Measurements from ENCODE around the gene EFEMP2. TPM values are rescaled to one million over a fixed set of nuclear protein-coding genes. Genes with fewer than 3 reads are reported as not detected.

EFEMP2 gene
- total RNA-seq, 5 donors from 2014 or later (not counting 1 experiment from before 2014, with no cell fraction given): 7.0 to 14.1 (median 10.2) TPM

DNA sequence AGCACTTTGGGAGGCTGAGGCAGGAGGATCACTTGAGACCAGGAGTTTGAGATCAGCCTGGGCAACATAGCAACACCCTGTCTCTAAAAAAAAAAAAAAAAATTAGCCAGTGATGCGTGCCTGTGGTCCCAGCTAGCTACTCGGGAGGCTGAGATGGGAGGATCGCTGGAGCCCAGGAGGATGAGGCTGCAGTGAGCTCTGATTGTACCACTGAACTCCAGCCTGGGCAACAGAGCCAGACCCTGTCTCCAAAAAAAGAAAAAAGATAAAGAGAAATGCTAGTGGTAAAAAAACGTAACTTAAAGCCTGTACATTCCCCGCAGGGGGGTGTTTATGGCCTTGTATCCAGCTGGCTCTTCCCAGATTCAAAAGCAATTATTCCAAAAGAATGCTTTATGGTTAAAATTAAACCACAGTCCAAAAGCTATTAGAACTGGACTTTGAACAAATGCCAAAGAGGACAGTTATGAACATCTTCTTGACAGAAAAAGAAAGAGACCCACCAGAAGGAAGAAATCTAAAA, 55.2 kb downstream of the EFEMP2 start:
- CTCF ChIA-PET: interaction anchor here (0.5 to 3.0 kb wide), 22 partner anchors 9 to 707 kb away, joined by 3 to 20 read pairs (median 5); partner anchors contain the start of genes AP5B1 (in 1 of the 2), FIBP (in 1 of the 2) and KAT5 (in 1 of the 2)
- 80% methylated on average over 1 of the region's 5 CpGs for WGBS (ENCODE audit: insufficient coverage)
- peak overlapping the region; percentile 72 to 82 (median 81) for H3K4me3 Mint-ChIP-seq
- H3K27me3 Mint-ChIP-seq: no peaks in the 10 kb centered on the region
- H3K27ac Mint-ChIP-seq: peak overlapping the region; percentile 35 to 66
- Histone ChIP-seq H3K4me3 (ENCODE audit: control insufficient read depth in 1 of 2, extremely low read depth in 1 of 2, low read length in 1 of 2) (peak overlapping the region; percentile 46 to 71), H3K27ac (ENCODE audit: low read length) (peak overlapping the region; percentile 51), H3K4me1 (ENCODE audit: control insufficient read depth in 1 of 2, extremely low read depth in 1 of 2, insufficient read depth in 2 of 2, low read length in 2 of 2) (peaks cover 2 to 15% of the 10 kb centered on the region in 2 experiments), H3K9me3 (no peaks in the 10 kb centered on the region), H3K27me3 (replicated peaks in 1 of 2; ENCODE audit: control insufficient read depth in 2 of 2, extremely low read depth in 1 of 2, insufficient read depth in 2 of 2, low read length in 1 of 2) (peaks cover 0 to 4% of the 10 kb centered on the region in 2 experiments), H3K36me3 (ENCODE audit: control insufficient read depth in 2 of 2, extremely low read depth in 1 of 2, insufficient read depth in 1 of 2, low read length in 1 of 2) (no peaks in the 10 kb centered on the region)
- H3K36me3 Mint-ChIP-seq: no peaks in the 10 kb centered on the region
- peaks cover 12 to 17% (median 16%) of the 10 kb centered on the region in 3 donors for H3K4me1 Mint-ChIP-seq
- POLR2A ChIA-PET: no interaction called here
- ATAC-seq (replicated peaks in 1 of 4): no peak
- no peaks in the 10 kb centered on the region for H3K9me3 Mint-ChIP-seq
- no peak for DNase-seq

GRCh38 chr11:65816696-65817095, 55.9 kb downstream of the EFEMP2 start:
- POLR2A ChIA-PET: no interaction called here
- H3K4me1 Mint-ChIP-seq: peaks cover 12 to 17% (median 16%) of the 10 kb centered on the region in 3 donors

More at GRCh38 chr11:65816696-65817095, 55.9 kb downstream of the EFEMP2 start:
- WGBS (ENCODE audit: insufficient coverage): 100% methylated on average over 3 of the region's 3 CpGs
- peaks cover 2 to 15% of the 10 kb centered on the region in 2 experiments for H3K4me1 ChIP-seq (ENCODE audit: control insufficient read depth in 1 of 2, extremely low read depth in 1 of 2, insufficient read depth in 2 of 2, low read length in 2 of 2)
- H3K9me3 ChIP-seq: no peaks in the 10 kb centered on the region
- peaks cover 0 to 4% of the 10 kb centered on the region in 2 experiments for H3K27me3 ChIP-seq (replicated peaks in 1 of 2; ENCODE audit: control insufficient read depth in 2 of 2, extremely low read depth in 1 of 2, insufficient read depth in 2 of 2, low read length in 1 of 2)
- ATAC-seq (replicated peaks in 1 of 4): no peak
- Mint-ChIP-seq H3K4me3 (peak overlapping the region; percentile 45 to 81 (median 55)), H3K27ac (no peak overlapping the region), H3K9me3 (no peaks in the 10 kb centered on the region), H3K27me3 (no peaks in the 10 kb centered on the region), H3K36me3 (no peaks in the 10 kb centered on the region)
- H3K4me3 ChIP-seq (ENCODE audit: control insufficient read depth in 1 of 2, extremely low read depth in 1 of 2, low read length in 1 of 2): no peak overlapping the region
- H3K27ac ChIP-seq (ENCODE audit: low read length): no peak overlapping the region
- no peaks in the 10 kb centered on the region for H3K36me3 ChIP-seq (ENCODE audit: control insufficient read depth in 2 of 2, extremely low read depth in 1 of 2, insufficient read depth in 1 of 2, low read length in 1 of 2)
- no peak for DNase-seq
- CTCF ChIA-PET: interaction anchor here (0.6 to 3.0 kb wide), 4 partner anchors 33 to 37 kb away, joined by 3 to 13 read pairs (median 10); partner anchors contain the start of gene AP5B1 (in 1 of the 2)

Other genes starting within 250 kb of the EFEMP2 start
- 100 to 1,000 TPM; 179 to 285 (median 200) TPM for gene SIPA1, start 234.7 kb downstream of the EFEMP2 start, total RNA-seq
- gene RELA, start 209.9 kb downstream of the EFEMP2 start, total RNA-seq: 100 to 1,000 TPM; 155 to 302 (median 172) TPM
- gene KAT5, start 160.5 kb downstream of the EFEMP2 start, total RNA-seq: 100 to 1,000 TPM in 4 of 5 donors, 10 to 100 TPM in 1; 99.9 to 111 (median 104) TPM
- 10 to 100 TPM; 35.8 to 77.4 (median 70.7) TPM for gene RNASEH2C, start 152.0 kb downstream of the EFEMP2 start, total RNA-seq
- gene AP5B1, start 91.8 kb downstream of the EFEMP2 start, total RNA-seq: 10 to 100 TPM; 17.7 to 31.6 (median 30.1) TPM
- gene OVOL1, start 85.7 kb downstream of the EFEMP2 start, total RNA-seq: under 1 TPM in 2 of 5 donors, not detected in 3; 0.12 to 0.13 TPM
- gene SNX32, start 38.8 kb downstream of the EFEMP2 start, total RNA-seq: 1 to 10 TPM in 4 of 5 donors, under 1 TPM in 1; 0.26 to 1.4 (median 1.2) TPM
- 100 to 1,000 TPM; 584 to 761 (median 636) TPM for gene CFL1, start 14.6 kb downstream of the EFEMP2 start, total RNA-seq
- gene MUS81, start 12.4 kb downstream of the EFEMP2 start, total RNA-seq: 100 to 1,000 TPM in 2 of 5 donors, 10 to 100 TPM in 3; 55.5 to 118 (median 95.6) TPM
- gene CTSW, start 7.0 kb upstream of the EFEMP2 start, total RNA-seq: 100 to 1,000 TPM in 1 of 5 donors, 10 to 100 TPM in 4; 45.3 to 127 (median 66.4) TPM
- gene FIBP, start 15.7 kb upstream of the EFEMP2 start, total RNA-seq: 10 to 100 TPM; 30.2 to 47.1 (median 39.2) TPM
- gene CCDC85B, start 17.9 kb upstream of the EFEMP2 start, total RNA-seq: 10 to 100 TPM; 20.3 to 39.0 (median 37.4) TPM
- 1 to 10 TPM in 2 of 5 donors, under 1 TPM in 3; 0.49 to 1.6 (median 0.65) TPM for gene FOSL1, start 27.6 kb upstream of the EFEMP2 start, total RNA-seq
- 10 to 100 TPM; 20.5 to 66.7 (median 63.3) TPM for gene C11orf68, start 46.3 kb upstream of the EFEMP2 start, total RNA-seq
- 100 to 1,000 TPM in 3 of 5 donors, 10 to 100 TPM in 2; 56.3 to 122 (median 107) TPM for gene DRAP1, start 46.6 kb upstream of the EFEMP2 start, total RNA-seq
- gene TSGA10IP, start 72.7 kb upstream of the EFEMP2 start, total RNA-seq: not detected
- gene SART1, start 88.9 kb upstream of the EFEMP2 start, total RNA-seq: 10 to 100 TPM; 70.9 to 95.2 (median 89.9) TPM
- gene EIF1AD, start 129.4 kb upstream of the EFEMP2 start, total RNA-seq: 100 to 1,000 TPM in 1 of 5 donors, 10 to 100 TPM in 4; 50.7 to 114 (median 58.8) TPM
- gene BANF1, start 129.7 kb upstream of the EFEMP2 start, total RNA-seq: 100 to 1,000 TPM in 1 of 5 donors, 10 to 100 TPM in 4; 70.9 to 101 (median 82.6) TPM
- gene CST6, start 139.2 kb upstream of the EFEMP2 start, total RNA-seq: not detected
- gene CATSPER1, start 153.7 kb upstream of the EFEMP2 start, total RNA-seq: not detected
- under 1 TPM in 1 of 5 donors, not detected in 4; 0.18 TPM for gene GAL3ST3, start 176.4 kb upstream of the EFEMP2 start, total RNA-seq
- 100 to 1,000 TPM; 189 to 264 (median 224) TPM for gene SF3B2, start 179.6 kb upstream of the EFEMP2 start, total RNA-seq
- gene PACS1, start 197.5 kb upstream of the EFEMP2 start, total RNA-seq: 100 to 1,000 TPM; 222 to 268 (median 236) TPM